ENCODE results near the gene RECQL5. TPM values are rescaled to one million over a fixed set of nuclear protein-coding genes. Genes with fewer than 3 reads are reported as not detected.

Gene RECQL5
- total RNA-seq, 1 experiment from 2014 or later, result 36.3 TPM

DNA sequence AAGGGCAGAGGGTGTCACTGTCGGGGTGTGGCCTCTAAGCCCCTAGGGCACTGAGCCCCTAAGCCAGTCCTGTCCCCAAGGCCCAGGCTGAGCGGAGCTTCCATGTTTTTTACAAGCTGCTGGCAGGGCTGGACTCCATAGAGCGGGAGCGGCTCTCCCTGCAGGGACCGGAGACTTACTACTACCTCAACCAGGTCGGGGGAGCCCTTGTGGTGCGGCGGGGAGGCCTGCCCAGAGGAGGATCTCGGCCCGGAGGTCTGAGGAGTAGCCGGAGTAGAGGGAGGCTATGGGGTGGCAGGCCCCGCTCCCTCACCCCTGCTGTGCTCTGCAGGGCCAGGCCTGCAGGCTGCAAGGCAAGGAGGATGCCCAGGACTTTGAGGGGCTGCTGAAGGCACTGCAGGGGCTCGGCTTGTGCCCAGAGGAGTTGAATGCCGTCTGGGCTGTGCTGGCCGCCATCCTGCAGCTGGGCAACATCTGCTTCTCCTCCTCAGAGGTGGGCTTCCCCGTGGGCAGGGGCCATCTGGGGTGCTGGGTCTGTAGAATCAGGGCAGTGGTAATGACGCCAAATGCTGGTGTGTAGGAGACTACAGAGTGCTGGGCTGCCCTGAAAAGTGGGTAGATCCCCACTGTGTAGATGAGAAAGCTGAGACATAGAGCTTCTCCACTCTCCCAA lies 74.5 kb downstream of the RECQL5 start:
- BruUV-seq (replicated peaks), result no TSS peak

DNA sequence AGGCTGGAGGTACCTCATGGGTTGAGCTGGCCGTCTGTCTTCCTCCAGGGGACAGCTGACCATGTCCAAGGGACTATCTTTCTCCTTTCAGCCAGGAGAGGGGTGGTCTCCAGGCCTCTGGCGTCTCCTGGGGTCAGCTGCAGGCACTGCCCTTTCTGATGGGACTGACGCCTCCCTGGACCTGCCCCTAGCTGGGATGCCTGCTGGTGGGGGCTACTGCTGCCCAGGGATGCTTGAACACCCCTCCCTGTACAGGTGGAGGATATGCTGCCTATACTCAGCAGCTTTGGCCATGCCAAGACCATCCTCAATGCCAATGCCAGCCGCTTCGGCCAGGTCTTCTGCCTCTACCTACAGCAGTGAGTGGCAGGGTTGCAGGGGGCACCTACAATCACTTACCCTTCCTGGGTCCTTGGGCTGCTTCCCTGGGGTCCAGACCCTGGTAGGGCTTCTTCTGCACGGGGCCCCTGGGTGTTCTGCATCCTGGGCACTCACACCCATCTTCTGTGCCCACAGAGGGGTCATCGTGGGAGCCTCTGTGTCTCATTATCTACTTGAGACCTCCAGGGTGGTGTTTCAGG lies 75.1 kb downstream of the RECQL5 start:
- Mint-ChIP-seq H3K9me3 (ENCODE audit: unreplicated experiment) (no peaks in the 10 kb centered on the region), H3K27me3 (ENCODE audit: insufficient read depth, unreplicated experiment) (no peaks in the 10 kb centered on the region), H3K36me3 (ENCODE audit: insufficient read depth, unreplicated experiment) (peaks cover 7% of the 10 kb centered on the region), H3K4me1 (ENCODE audit: insufficient read depth, unreplicated experiment) (no peaks in the 10 kb centered on the region), H3K27ac (ENCODE audit: low read depth, unreplicated experiment) (no peak overlapping the region), H3K4me3 (ENCODE audit: unreplicated experiment) (no peak overlapping the region)
- no TSS peak for BruUV-seq (replicated peaks)
- ChIA-PET CTCF (interaction anchor here (0.8 kb wide), 1 partner anchor 9 kb away, joined by 8 read pairs; no protein-coding TSS in a partner anchor), POLR2A (no interaction called here)
- intact Hi-C loops (cut with micrococcal nuclease), result no loop called here
- TF ChIP-seq CTCF (IDR thresholded peaks at IDR 0.05; ENCODE audit: unreplicated experiment), result no peak
- DNase-seq (ENCODE audit: unreplicated experiment), result no peak

More for the DNA sequence above, 74.5 kb downstream of the RECQL5 start:
- Mint-ChIP-seq H3K27me3 (ENCODE audit: insufficient read depth, unreplicated experiment) (no peaks in the 10 kb centered on the region), H3K27ac (ENCODE audit: low read depth, unreplicated experiment) (no peak overlapping the region), H3K4me3 (ENCODE audit: unreplicated experiment) (no peak overlapping the region), H3K36me3 (ENCODE audit: insufficient read depth, unreplicated experiment) (peaks cover 7% of the 10 kb centered on the region), H3K4me1 (ENCODE audit: insufficient read depth, unreplicated experiment) (no peaks in the 10 kb centered on the region), H3K9me3 (ENCODE audit: unreplicated experiment) (no peaks in the 10 kb centered on the region)
- ChIA-PET CTCF (interaction anchor here (0.9 kb wide), 1 partner anchor 9 kb away, joined by 3 read pairs; no protein-coding TSS in a partner anchor), POLR2A (no interaction called here)
- TF ChIP-seq CTCF (IDR thresholded peaks at IDR 0.05; ENCODE audit: unreplicated experiment), result no peak
- intact Hi-C loops (cut with micrococcal nuclease), result no loop called here
- DNase-seq (ENCODE audit: unreplicated experiment), result no peak

DNA sequence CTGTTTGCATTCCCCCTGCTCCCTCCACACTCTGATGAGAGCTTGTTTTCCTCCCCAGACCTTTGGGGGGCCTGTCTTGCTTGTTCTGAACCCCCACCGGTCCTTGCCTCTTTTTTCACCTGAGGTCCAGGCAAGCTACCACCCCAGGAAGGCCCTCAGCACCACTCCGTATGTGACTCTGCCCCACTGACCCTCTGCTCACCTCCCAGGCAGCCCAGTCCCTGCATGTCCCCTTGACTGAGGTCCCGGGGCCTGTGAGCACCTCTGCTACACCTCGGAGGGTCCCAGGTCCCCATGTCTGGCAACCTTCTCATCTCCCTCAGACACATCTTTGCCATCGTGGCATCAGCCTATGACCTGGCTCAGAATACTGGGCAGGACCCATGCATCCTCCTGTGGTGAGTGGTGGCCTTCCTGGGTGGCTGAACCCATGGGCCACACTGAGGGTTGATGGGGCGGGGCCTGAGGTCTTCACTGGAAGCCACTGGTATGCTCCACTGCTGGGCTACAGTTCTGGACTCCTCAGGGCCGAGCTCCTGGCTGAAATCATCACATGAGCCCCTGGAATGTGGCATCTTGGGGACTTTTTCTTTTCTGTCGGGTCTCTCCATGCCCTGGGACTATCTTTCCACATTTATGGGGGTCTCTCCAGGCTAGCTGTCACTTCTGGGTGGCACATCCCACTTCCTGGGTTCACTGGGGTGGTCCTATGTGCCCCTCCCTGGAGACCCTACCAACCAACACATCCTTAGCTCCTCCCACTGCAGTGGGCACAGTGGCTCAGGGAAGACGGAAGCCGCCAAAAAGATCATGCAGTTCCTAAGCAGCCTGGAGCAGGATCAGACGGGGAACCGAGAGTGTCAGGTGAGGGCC lies 75.9 kb downstream of the RECQL5 start:
- no peaks in the 10 kb centered on the region for H3K27me3 Mint-ChIP-seq (ENCODE audit: insufficient read depth, unreplicated experiment)
- H3K27ac Mint-ChIP-seq (ENCODE audit: low read depth, unreplicated experiment), result no peak overlapping the region
- no peak for DNase-seq (ENCODE audit: unreplicated experiment)
- no peak overlapping the region for H3K4me3 Mint-ChIP-seq (ENCODE audit: unreplicated experiment)
- CTCF ChIA-PET, result interaction anchor here (0.7 to 1.6 kb wide), 4 partner anchors 10 to 43 kb away, joined by 3 to 8 read pairs (median 4); partner anchors contain the start of gene SMIM5
- no peaks in the 10 kb centered on the region for H3K9me3 Mint-ChIP-seq (ENCODE audit: unreplicated experiment)
- H3K36me3 Mint-ChIP-seq (ENCODE audit: insufficient read depth, unreplicated experiment), result peaks cover 3% of the 10 kb centered on the region
- no peaks in the 10 kb centered on the region for H3K4me1 Mint-ChIP-seq (ENCODE audit: insufficient read depth, unreplicated experiment)
- TF ChIP-seq CTCF (IDR thresholded peaks at IDR 0.05; ENCODE audit: unreplicated experiment), result no peak
- POLR2A ChIA-PET, result interaction anchor here (1.5 kb wide), 1 partner anchor 59 kb away, joined by 3 read pairs; no protein-coding TSS in a partner anchor
- no TSS peak for BruUV-seq (replicated peaks)
- intact Hi-C loops (cut with micrococcal nuclease), result no loop called here

DNA sequence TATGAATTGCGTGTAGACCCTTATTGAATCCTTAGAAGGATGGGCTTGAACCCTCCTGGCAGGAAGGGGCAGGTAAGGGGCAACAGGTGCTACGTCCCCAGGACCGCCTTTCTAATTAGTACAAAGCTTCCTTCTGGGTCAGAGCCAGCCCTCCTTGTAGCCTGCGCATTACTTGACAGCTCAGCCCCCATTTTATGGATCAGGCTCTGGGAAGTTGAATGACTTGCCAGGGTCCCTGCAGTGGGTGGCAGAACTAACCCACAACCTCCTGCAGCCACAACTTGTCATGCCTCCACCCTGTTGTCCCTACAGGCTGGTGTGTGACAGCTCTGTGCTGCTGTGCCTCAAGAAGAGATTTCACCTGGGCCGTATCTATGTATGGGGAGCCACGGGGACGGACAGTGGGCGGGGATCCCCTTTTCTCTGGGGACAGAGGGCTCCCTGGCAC lies 76.6 kb downstream of the RECQL5 start:
- Mint-ChIP-seq H3K27me3 (ENCODE audit: insufficient read depth, unreplicated experiment) (no peaks in the 10 kb centered on the region), H3K4me3 (ENCODE audit: unreplicated experiment) (no peak overlapping the region), H3K9me3 (ENCODE audit: unreplicated experiment) (no peaks in the 10 kb centered on the region), H3K36me3 (ENCODE audit: insufficient read depth, unreplicated experiment) (no peaks in the 10 kb centered on the region), H3K27ac (ENCODE audit: low read depth, unreplicated experiment) (no peak overlapping the region), H3K4me1 (ENCODE audit: insufficient read depth, unreplicated experiment) (no peaks in the 10 kb centered on the region)
- ChIA-PET CTCF (interaction anchor here (0.6 to 1.6 kb wide), 6 partner anchors 11 to 240 kb away, joined by 3 to 6 read pairs (median 3); partner anchors contain the start of gene SMIM5), POLR2A (interaction anchor here (1.3 to 1.5 kb wide), 3 partner anchors 14 to 59 kb away, joined by 3 to 4 read pairs (median 3); no protein-coding TSS in a partner anchor)
- no peak for TF ChIP-seq CTCF (IDR thresholded peaks at IDR 0.05; ENCODE audit: unreplicated experiment)
- no peak for DNase-seq (ENCODE audit: unreplicated experiment)
- intact Hi-C loops (cut with micrococcal nuclease), result no loop called here
- BruUV-seq (replicated peaks), result no TSS peak
